ENCODE measurements around the gene TMCO5A.

Gene TMCO5A

GRCh38 chr15:37929238-37929637 lies 5.2 kb upstream of the TMCO5A start:
- no peak for TF ChIP-seq CTCF (IDR thresholded peaks at IDR 0.05; ENCODE audit: control insufficient read depth, insufficient read depth, low read depth, low read length, missing control alignments)
- no peak for DNase-seq (ENCODE audit: low read depth)
- H3K4me3 ChIP-seq (ENCODE audit: control insufficient read depth, low read depth, low read length): no peak overlapping the region

GRCh38 chr15:37931321-37931720 lies 3.1 kb upstream of the TMCO5A start:
- TF ChIP-seq CTCF (IDR thresholded peaks at IDR 0.05; ENCODE audit: control insufficient read depth, insufficient read depth, low read depth, low read length, missing control alignments): no peak
- DNase-seq (ENCODE audit: low read depth): no peak
- no peak overlapping the region for H3K4me3 ChIP-seq (ENCODE audit: control insufficient read depth, low read depth, low read length)

- no peak overlapping the region for H3K4me3 ChIP-seq (ENCODE audit: control insufficient read depth, low read depth, low read length)
- no peak for TF ChIP-seq CTCF (IDR thresholded peaks at IDR 0.05; ENCODE audit: control insufficient read depth, insufficient read depth, low read depth, low read length, missing control alignments)
- no peak for DNase-seq (ENCODE audit: low read depth)
These were observed 2.6 kb upstream of the TMCO5A start for GRCh38 chr15:37931868-37932267.

- no peak overlapping the region for H3K4me3 ChIP-seq (ENCODE audit: control insufficient read depth, low read depth, low read length)
- DNase-seq (ENCODE audit: low read depth): no peak
- no peak for TF ChIP-seq CTCF (IDR thresholded peaks at IDR 0.05; ENCODE audit: control insufficient read depth, insufficient read depth, low read depth, low read length, missing control alignments)
These were observed 1.9 kb upstream of the TMCO5A start for GRCh38 chr15:37932549-37932948.

- DNase-seq (ENCODE audit: low read depth): peak; percentile 46
- no peak for TF ChIP-seq CTCF (IDR thresholded peaks at IDR 0.05; ENCODE audit: control insufficient read depth, insufficient read depth, low read depth, low read length, missing control alignments)
- H3K4me3 ChIP-seq (ENCODE audit: control insufficient read depth, low read depth, low read length): no peak overlapping the region
These were observed 774 bp upstream of the TMCO5A start for GRCh38 chr15:37933666-37934065.

GRCh38 chr15:37940876-37941275 lies 6.4 kb downstream of the TMCO5A start:
- no peak overlapping the region for H3K4me3 ChIP-seq (ENCODE audit: control insufficient read depth, low read depth, low read length)
- no peak for TF ChIP-seq CTCF (IDR thresholded peaks at IDR 0.05; ENCODE audit: control insufficient read depth, insufficient read depth, low read depth, low read length, missing control alignments)
- no peak for DNase-seq (ENCODE audit: low read depth)

- DNase-seq (ENCODE audit: low read depth): no peak
- no peak for TF ChIP-seq CTCF (IDR thresholded peaks at IDR 0.05; ENCODE audit: control insufficient read depth, insufficient read depth, low read depth, low read length, missing control alignments)
- no peak overlapping the region for H3K4me3 ChIP-seq (ENCODE audit: control insufficient read depth, low read depth, low read length)
These were observed 7.3 kb downstream of the TMCO5A start for GRCh38 chr15:37941779-37942178.

All from AG09309 (cell line).